Fibroblast of skin of back (primary cell): ENCODE results near the gene ADAM8. TPM values are rescaled to one million over a fixed set of nuclear protein-coding genes. Genes with fewer than 3 reads are reported as not detected.
"Not testable (repeated sequence)": the region's sequence is repeated elsewhere in the genome, so short reads cannot be mapped to it uniquely, and the experiment has no call there.

ENCODE experiments used
- DNase-seq: peaks from one replicate; pipeline ENCODE4 v3.0.0-alpha.2; 2013
- polyA plus RNA-seq, 2 experiments: library from polyadenylated mRNA; unstranded; fragments of 120-200 nt; gene quantifications; one replicate each; pipeline ENCODE4 v1.2.1, GENCODE V29; 2013; ENCODE audit not compliant: insufficient read length in 2 of 2

Gene ADAM8
- polyA plus RNA-seq (2013, experiment 1 of 2; ENCODE audit: insufficient read length): 0.60 TPM
- 0.66 TPM for polyA plus RNA-seq (2013, experiment 2 of 2; ENCODE audit: insufficient read length)

- DNase-seq: no peak
Measured at GRCh38 chr10:133276435-133277201, at the start of gene ADAM8. Gene ADAM8 (minus strand): TSS chr10:133276868. CDS start chr10:133276817, 51 bp downstream.

- no peak for DNase-seq
Measured at GRCh38 chr10:133326223-133326551, 49.5 kb upstream of the ADAM8 start.

GRCh38 chr10:133325440-133326222 is 49.0 kb upstream of the ADAM8 start:
- DNase-seq: no peak

- no peak for DNase-seq
Measured at GRCh38 chr10:133324857-133325260, 48.2 kb upstream of the ADAM8 start.

DNA sequence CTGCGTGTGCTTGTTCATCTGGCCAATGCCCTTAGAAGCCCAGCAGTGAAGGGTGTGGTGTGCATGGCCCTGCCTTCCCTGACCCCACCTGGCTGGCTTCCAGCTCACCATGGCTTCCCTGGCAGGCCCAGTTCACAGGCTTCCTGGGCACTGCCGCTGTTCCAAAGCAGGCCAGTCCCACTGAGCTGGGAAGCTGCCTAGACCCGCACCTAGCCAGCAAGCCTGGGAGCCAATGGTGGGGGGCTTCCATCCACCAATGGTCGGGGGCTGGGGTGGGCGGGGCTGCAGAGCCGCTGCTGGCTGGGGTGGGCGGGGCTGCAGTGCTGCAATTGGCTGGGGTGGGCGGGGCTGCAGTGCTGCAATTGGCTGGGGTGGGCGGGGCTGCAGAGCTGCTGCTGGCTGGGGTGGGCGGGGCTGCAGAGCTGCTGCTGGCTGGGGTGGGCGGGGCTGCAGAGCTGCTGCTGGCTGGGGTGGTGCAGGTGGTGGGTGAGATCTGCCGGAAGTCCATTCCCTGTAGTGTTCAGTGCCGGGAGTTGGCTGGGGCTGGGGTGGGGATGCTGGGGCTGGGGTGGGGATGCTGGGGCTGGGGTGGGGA is 47.6 kb upstream of the ADAM8 start:
- DNase-seq: peak; percentile 38

- DNase-seq: not testable (repeated sequence)
Measured at GRCh38 chr10:133322064-133322709, 45.5 kb upstream of the ADAM8 start.

DNA sequence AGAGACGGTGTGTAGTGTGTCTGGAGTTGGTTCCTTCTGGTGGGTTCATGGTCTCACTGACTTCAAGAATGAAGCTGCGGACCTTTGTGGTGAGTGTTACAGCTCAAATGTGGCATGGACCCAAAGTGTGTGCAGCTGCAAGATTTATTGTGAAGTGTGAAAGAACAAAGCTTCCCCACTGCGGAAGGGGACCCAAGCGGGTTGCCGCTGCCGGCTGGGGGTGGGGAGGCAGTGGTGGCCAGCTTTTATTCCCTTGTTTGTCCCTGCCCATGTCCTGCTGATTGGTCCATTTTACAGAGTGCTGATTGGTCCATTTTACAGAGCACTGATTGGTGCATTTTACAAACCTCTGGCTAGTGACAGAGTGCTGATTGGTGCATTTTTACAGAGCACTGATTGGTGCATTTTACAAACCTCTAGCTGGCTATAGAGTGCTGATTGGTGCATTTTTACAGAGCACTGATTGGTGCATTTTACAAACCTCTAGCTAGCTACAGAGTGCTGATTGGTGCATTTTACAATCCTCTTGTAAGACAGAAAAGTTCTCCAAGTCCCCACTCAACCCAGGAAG is 44.3 kb upstream of the ADAM8 start:
- DNase-seq: not testable (repeated sequence)

GRCh38 chr10:133318494-133319127 is 41.9 kb upstream of the ADAM8 start:
- peak; percentile 58 for DNase-seq

DNA sequence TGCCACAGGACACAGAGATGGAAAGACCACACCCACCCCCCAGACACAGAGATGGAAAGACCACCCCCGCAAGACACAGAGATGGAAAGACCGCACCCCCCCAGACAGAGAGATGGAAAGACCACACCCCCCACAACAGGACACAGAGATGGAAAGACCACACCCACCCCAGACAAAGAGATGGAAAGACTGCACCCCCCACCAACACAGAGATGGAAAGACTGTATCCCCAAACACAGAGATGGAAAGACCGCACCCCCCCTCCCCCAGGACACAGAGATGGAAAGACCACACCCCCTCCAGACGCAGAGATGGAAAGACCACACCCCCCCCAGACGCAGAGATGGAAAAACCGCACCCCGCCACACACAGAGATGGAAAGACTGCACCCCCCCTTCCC is 40.1 kb upstream of the ADAM8 start:
- no peak for DNase-seq

DNA sequence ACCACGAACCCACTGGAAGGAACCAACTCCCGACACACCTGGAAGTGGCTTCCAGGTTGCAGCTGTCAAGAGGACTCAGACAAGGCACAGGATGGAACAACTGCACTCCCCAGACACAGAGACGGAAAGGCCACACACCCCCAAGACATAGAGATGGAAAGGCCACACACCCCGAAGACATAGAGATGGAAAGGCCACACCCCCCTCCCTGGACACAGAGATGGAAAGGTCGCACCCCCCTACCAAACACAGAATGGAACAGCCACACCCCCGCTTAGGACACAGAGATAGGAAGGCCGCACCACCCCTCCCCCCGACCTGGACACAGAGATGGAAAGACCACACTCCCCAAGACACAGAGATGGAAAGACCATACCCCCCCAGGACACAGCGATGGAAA is 39.6 kb upstream of the ADAM8 start:
- DNase-seq: no peak

- no peak for DNase-seq
Measured at GRCh38 chr10:133315847-133316246, 39.2 kb upstream of the ADAM8 start.

DNA sequence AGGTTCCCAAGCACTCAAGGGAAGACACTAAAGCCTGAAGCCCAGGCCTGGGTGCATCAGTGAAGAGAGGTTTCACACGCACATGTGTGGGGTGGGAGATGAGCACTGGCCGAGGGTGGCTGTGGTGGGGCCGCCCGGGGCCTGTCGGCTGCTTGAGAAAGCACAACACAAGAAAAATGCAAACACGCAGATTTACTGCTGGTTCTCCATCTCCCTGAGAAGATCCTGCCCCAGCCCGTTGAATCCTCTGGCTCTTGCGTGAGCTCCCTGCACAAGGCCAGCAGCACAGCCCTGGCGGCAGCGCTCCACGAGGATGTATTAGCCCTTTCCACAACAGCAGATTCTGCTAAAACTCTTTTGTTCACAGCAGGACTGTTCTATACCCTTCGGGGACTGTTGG is 38.2 kb upstream of the ADAM8 start:
- DNase-seq: no peak

DNA sequence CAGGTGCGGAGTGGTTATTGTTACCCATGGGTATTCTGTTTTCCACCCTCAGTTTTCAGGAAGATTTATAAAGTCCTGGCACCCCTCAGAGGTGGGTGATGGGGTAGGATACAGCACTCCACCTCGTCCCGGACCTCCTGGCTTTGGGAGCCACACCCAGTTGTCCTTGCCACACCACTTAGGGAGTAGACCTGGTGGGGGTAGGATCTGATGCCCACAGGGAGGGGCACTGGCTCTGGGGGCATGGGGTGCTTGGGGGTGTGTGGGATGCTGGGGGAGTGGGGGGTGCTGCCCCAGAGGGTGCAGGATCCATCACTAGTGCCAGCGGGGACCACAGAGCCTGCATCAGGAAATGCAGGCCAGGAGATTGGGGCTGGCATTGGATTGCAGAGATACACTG is 36.5 kb upstream of the ADAM8 start:
- DNase-seq: no peak

- no peak for DNase-seq
Measured at GRCh38 chr10:133312769-133313145, 36.1 kb upstream of the ADAM8 start.

DNA sequence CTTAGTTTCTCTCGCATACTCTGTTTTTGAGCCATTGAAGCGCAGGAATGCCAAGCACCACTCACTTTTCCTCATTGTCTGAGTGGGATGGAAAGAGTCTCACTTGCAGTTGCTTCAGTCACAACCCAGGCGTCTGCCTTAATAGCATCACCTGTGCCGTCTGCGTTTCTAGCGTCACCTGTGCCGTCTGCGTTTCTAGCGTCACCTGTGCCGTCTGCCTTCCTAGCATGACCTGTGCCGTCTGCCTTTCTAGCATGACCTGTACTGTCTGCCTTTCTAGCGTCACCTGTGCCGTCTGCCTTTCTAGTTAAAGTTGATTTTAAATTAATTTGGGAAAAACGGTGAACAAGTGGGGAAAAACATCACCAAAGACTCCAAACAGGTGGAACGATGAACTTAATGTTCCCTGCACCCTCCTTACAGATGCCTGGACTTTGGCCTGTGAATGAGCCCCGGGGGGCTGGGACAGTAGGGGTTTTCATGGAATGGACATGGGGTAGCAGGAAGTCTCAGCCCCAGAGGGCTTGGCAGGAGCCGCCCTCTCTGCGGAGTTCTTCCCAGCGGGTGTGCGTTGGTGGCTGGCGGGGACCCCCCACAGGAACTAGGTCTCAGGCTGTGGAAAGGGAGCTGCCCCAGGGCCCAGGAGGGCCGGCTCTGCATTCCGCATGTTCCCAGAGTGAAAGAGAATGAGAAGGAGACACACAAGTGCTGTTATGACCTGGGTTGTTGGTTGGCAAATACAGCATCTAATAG is 35.5 kb upstream of the ADAM8 start:
- DNase-seq: no peak

- no peak for DNase-seq
Measured at GRCh38 chr10:133311570-133311969, 34.9 kb upstream of the ADAM8 start.

DNA sequence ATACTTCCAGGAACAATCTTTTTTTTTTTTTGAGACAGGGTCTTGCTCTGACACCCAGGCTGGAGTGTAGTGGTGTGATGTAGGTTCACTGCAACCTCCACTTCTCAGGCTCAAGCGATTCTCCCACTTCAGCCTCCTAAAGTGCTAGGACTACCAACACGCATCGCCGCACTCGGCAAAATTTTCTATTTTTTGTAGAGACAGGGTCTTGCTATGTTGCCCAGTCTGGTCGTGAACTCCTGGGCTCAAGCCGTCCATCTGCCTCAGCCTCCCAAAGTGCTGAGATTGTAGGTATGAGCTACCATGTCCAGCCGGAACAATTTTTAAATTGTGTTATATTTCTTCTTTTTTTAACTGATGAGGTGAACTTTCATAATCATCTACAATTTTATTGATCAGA is 34.1 kb upstream of the ADAM8 start:
- DNase-seq: no peak

- no peak for DNase-seq
Measured at GRCh38 chr10:133310399-133310755, 33.7 kb upstream of the ADAM8 start.

GRCh38 chr10:133309720-133310398 is 33.2 kb upstream of the ADAM8 start:
- DNase-seq: no peak

DNA sequence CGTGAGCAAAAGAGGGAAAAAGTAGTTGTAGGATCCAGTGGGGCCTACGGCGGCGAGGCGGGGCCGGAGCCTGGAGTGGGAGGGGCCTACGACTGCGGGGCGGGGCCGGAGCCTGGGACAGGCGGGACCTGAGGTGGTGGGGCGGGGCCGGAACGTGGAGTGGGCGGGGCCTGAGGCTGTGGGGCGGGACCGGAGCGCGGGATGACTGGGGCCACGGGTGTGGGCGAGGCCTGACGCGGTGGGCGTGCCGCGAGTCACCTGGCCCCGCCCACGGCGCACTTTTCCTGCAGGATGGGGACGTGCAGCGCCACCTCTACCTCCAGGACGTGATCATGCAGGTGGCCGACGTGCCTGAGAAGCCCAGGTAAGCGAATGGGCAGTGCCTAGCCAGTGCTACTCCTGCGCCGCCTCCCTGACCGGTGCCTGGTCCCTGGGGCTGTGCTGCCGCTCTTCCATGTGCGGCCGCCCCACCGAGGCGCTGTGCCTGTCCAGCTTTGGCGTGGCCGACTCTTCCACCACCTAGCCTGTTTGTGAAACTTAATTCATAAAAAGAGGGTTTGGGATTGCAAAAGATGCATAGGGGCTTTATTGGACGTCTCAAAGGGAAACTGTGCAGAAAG is 32.5 kb upstream of the ADAM8 start:
- DNase-seq: peak; percentile 85
